ENCODE data around the gene TMEM238L.

Gene TMEM238L

GRCh38 chr17:10762037-10762436, 41.9 kb downstream of the TMEM238L start:
- no peak overlapping the region for H3K4me3 ChIP-seq (ENCODE audit: low read depth, low read length)
- no peak for DNase-seq (ENCODE audit: low read depth, low spot score)
- POLR2A ChIA-PET: no interaction called here
- no peak for TF ChIP-seq CTCF (IDR thresholded peaks at IDR 0.05; ENCODE audit: insufficient read depth, low read length, missing control alignments)
- CTCF ChIA-PET: no interaction called here

DNA sequence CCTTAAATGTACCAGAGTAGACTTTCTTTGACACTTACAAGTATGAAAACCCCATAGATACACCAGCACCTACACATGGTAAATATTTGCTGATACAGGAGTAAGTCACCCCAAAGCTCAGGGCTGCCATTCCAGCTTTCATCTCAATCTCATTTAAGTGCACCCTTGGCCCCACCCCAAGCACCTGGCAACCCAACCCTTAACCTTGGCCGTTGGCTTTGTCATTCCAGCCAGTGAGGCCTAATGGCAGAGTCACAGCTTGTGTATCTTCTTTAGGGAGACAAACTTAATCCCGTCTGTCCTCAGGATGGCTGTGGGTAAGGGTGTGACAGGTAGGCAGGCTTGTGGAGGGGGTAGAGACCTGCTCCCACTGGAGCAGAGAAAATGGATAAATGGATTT, 42.6 kb downstream of the TMEM238L start:
- POLR2A ChIA-PET: no interaction called here
- DNase-seq (ENCODE audit: low read depth, low spot score): no peak
- CTCF ChIA-PET: no interaction called here
- H3K4me3 ChIP-seq (ENCODE audit: low read depth, low read length): no peak overlapping the region
- no peak for TF ChIP-seq CTCF (IDR thresholded peaks at IDR 0.05; ENCODE audit: insufficient read depth, low read length, missing control alignments)

DNA sequence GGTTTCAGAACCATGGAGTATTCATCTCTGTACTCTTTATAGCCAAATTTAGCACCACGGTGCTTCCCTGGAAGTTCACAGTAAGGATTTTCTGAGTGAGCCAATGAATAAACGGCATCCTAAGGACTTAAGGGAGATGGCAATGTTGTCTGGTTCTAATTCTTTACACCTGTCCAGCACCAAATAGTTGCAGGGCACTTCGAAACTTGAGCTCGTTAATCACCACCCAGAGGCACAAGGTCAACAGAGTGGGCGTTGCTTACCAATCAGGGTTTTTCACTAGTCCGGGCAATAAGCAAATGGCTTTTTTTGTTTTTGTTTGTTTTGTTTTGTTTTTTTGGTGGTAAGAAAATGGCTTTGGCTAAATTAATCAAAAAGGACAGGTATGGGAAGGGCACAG, 45.8 kb downstream of the TMEM238L start:
- CTCF ChIA-PET: interaction anchor here (1.0 kb wide), 1 partner anchor 21 kb away, joined by 3 read pairs; no protein-coding TSS in a partner anchor
- no peak for TF ChIP-seq CTCF (IDR thresholded peaks at IDR 0.05; ENCODE audit: insufficient read depth, low read length, missing control alignments)
- POLR2A ChIA-PET: no interaction called here
- no peak for DNase-seq (ENCODE audit: low read depth, low spot score)
- no peak overlapping the region for H3K4me3 ChIP-seq (ENCODE audit: low read depth, low read length)

DNA sequence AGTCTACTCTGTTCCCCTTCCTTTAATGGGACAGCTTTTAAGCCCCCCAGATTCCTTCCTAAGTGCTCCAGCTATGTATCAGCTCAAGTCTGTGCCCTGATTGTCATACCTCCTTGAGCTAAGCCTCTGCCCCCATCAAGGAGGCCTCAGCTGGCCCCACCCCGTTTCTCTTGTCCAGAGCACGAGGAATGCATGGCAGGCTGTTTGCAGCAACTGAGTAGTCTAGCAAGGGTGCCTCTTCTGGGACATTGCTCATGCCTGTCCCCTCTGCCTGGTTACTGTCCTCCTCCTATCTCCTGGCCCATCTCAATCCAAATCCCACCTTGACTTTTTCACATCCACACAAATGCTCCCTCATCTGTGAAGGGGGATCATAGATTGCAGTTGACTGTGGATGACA, 46.3 kb downstream of the TMEM238L start:
- ChIA-PET CTCF (interaction anchor here (1.0 kb wide), 1 partner anchor 20 kb away, joined by 3 read pairs; no protein-coding TSS in a partner anchor), POLR2A (no interaction called here)

GRCh38 chr17:10757067-10757466, 46.8 kb downstream of the TMEM238L start:
- TF ChIP-seq CTCF (IDR thresholded peaks at IDR 0.05; ENCODE audit: insufficient read depth, low read length, missing control alignments): no peak
- H3K4me3 ChIP-seq (ENCODE audit: low read depth, low read length): no peak overlapping the region
- DNase-seq (ENCODE audit: low read depth, low spot score): no peak
- ChIA-PET POLR2A (no interaction called here), CTCF (no interaction called here)

More for the DNA sequence above, 46.3 kb downstream of the TMEM238L start:
- TF ChIP-seq CTCF (IDR thresholded peaks at IDR 0.05; ENCODE audit: insufficient read depth, low read length, missing control alignments): no peak
- H3K4me3 ChIP-seq (ENCODE audit: low read depth, low read length): no peak overlapping the region
- no peak for DNase-seq (ENCODE audit: low read depth, low spot score)

DNA sequence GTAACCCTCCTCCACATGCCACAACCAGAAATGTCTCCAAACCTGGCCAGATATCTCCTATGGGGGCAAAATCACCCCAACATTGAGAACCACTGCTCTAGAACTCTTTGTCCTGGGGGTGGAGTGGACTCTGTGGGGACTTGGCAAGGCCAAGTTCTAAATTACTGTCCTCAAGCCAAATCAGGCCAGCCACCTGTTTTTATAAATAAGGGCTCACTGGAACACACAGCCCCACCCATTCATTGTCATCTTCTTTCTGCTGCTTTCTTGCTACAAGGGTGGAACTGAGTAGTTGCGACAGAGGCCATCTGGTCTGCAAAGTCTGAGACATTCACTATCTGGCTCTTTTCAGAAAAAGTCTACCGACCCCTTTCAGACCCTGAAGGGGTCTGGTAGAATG, 47.3 kb downstream of the TMEM238L start:
- ChIA-PET POLR2A (no interaction called here), CTCF (no interaction called here)
- TF ChIP-seq CTCF (IDR thresholded peaks at IDR 0.05; ENCODE audit: insufficient read depth, low read length, missing control alignments): no peak
- DNase-seq (ENCODE audit: low read depth, low spot score): no peak
- H3K4me3 ChIP-seq (ENCODE audit: low read depth, low read length): no peak overlapping the region
